ENCODE data around the gene FIZ1.
A peak's percentile ranks its signal among the peaks of the same experiment; 100 is the strongest.
"Not testable (repeated sequence)": the region's sequence is repeated elsewhere in the genome, so short reads cannot be mapped to it uniquely, and the experiment has no call there.

Gene FIZ1

DNA sequence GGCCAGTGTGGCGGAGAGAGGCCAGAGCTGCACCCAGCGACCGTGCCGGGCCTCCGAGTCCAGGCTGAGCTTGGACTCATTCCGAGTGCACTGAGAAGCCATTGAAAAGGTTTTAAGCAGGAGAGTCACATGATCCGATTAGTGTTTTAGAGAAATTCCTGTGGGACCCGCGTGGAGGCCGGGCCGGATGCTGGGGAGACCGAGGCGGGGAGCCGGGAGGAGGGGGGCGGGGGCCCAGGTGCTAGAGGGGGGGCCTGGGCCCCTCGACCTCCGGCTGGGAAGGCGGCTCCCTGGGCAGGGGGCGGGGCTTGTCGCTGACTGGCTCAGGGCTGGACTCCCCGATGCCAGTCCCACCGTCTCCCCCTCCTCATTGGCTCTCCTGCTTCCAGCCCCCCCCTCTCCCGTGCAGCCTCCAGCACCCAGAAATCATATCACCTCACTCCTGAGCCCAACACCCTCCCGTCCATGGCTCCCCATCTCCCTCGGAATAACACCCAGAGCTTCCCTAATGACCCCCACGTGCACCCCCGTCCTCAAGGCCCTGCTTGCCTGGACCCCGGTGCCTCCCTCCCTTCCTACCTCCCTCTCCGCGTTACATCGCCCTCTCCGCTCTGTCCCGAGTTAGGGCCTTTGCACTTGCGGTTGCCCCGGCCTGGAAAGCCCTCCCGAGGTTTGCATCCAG, 13.5 kb downstream of the FIZ1 start:
- DNase-seq (ENCODE audit: low read depth, low spot score): no peak
- no peak for TF ChIP-seq CTCF (IDR thresholded peaks at IDR 0.05; ENCODE audit: insufficient read depth, low read length, missing control alignments)
- POLR2A ChIA-PET: interaction anchor here (0.7 to 1.3 kb wide), 2 partner anchors 13 to 18 kb away, joined by 3 to 5 read pairs; partner anchors contain the start of gene FIZ1
- peak overlapping the region; percentile 47 for H3K4me3 ChIP-seq (ENCODE audit: low read depth, low read length)
- CTCF ChIA-PET: interaction anchor here (0.6 to 2.0 kb wide), 7 partner anchors 13 to 425 kb away, joined by 3 to 6 read pairs (median 5); partner anchors contain the start of gene ZNF865

GRCh38 chr19:55584871-55585270, 14.4 kb downstream of the FIZ1 start:
- no peak for TF ChIP-seq CTCF (IDR thresholded peaks at IDR 0.05; ENCODE audit: insufficient read depth, low read length, missing control alignments)
- no peak overlapping the region for H3K4me3 ChIP-seq (ENCODE audit: low read depth, low read length)
- POLR2A ChIA-PET: interaction anchor here (0.7 kb wide), 1 partner anchor 81 kb away, joined by 3 read pairs; no protein-coding TSS in a partner anchor
- DNase-seq (ENCODE audit: low read depth, low spot score): no peak
- CTCF ChIA-PET: interaction anchor here (0.8 to 2.0 kb wide), 6 partner anchors 22 to 425 kb away, joined by 3 to 6 read pairs (median 4); no protein-coding TSS in a partner anchor

DNA sequence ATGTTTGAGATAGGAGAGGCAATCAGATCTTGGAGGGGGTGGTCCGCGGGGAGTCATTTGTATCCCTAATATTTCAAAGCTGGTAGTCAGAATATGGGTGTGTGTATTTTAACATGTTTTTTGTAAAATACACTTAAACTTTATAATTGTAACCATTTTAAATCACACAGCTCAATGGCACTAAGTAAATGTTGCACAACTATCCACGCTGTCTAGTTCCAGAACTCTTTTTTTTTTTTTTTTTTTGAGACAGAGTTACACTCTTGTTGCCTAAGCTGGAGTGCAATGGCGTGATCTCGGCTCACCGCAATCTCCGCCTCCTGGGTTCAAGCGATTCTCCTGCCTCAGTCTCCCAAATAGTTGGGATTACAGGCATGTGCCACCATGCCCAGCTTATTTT, 15.4 kb downstream of the FIZ1 start:
- H3K4me3 ChIP-seq (ENCODE audit: low read depth, low read length); DNase-seq (ENCODE audit: low read depth, low spot score); POLR2A ChIA-PET: not testable (repeated sequence)
- CTCF ChIA-PET: interaction anchor here (0.9 to 2.0 kb wide), 5 partner anchors 13 to 116 kb away, joined by 3 to 6 read pairs (median 3); no protein-coding TSS in a partner anchor

DNA sequence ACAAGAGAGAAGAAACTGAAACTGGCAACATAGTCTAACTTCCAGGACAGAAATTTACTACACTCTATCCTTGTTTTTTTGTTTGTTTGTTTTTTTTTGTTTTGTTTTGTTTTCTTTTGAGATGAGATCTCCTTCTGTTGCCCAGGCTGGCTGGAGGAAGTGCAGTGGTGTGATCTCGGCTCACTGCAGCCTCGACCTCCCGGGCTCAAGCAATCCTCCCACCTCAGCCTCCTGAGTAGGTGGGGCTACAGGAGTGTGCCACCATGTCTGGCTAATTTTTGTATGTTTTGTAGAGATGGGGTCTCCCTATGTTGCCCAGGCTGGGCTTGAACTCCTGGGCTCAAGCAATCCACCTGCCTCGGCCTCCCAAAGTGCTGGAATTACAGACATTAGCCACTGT, 17.0 kb downstream of the FIZ1 start:
- CTCF ChIA-PET; POLR2A ChIA-PET; DNase-seq (ENCODE audit: low read depth, low spot score); H3K4me3 ChIP-seq (ENCODE audit: low read depth, low read length): not testable (repeated sequence)

- ChIA-PET CTCF (interaction anchor here (1.6 kb wide), 1 partner anchor 34 kb away, joined by 3 read pairs; no protein-coding TSS in a partner anchor), POLR2A (no interaction called here)
- H3K4me3 ChIP-seq (ENCODE audit: low read depth, low read length): no peak overlapping the region
- DNase-seq (ENCODE audit: low read depth, low spot score): no peak
- no peak for TF ChIP-seq CTCF (IDR thresholded peaks at IDR 0.05; ENCODE audit: insufficient read depth, low read length, missing control alignments)
Observed at GRCh38 chr19:55581823-55582223, 17.5 kb downstream of the FIZ1 start.

- DNase-seq (ENCODE audit: low read depth, low spot score): no peak
- no peak for TF ChIP-seq CTCF (IDR thresholded peaks at IDR 0.05; ENCODE audit: insufficient read depth, low read length, missing control alignments)
- CTCF ChIA-PET: interaction anchor here (0.8 to 1.6 kb wide), 4 partner anchors 25 to 113 kb away, joined by 3 read pairs; no protein-coding TSS in a partner anchor
Observed at GRCh38 chr19:55581145-55581822, 18.0 kb downstream of the FIZ1 start.

DNA sequence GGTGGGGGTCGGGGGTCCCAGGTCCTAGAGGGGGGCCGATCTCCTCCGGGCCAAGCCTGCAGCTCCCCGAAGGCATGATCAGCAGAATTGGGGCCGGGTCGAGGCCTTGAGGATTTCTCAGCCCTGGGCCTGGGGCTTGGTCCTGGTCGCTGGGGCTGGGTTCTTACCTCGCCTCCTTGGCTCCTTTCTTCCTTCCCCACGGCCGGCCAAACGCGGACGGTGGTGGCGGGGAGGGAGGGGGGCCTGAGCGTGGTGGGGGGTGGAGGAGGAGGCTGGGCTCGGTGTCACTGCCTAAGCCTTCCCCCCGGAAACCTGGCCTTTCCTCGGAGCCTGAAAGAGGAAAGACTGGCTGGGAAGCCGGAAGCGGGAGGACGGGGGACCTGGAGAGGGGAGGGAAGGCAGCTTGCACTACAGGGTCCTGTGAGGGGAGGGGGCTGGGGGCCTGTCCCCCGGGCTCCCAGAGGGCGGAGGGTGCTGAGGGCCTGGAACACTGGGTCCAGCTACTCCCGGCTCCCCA, 18.6 kb downstream of the FIZ1 start, which contains the start of gene ZNF579:
ZNF579 (minus strand) TSS at position 221 of the 517 bp plus-strand sequence. CDS start 1,209 bp downstream, outside the sequence.
- ChIA-PET CTCF (interaction anchor here (0.7 to 1.6 kb wide), 5 partner anchors 26 to 288 kb away, joined by 3 read pairs; no protein-coding TSS in a partner anchor), POLR2A (interaction anchor here (0.6 to 0.9 kb wide), 4 partner anchors 10 to 1132 kb away, joined by 3 read pairs; partner anchors contain the start of gene LENG8)
- DNase-seq (ENCODE audit: low read depth, low spot score): no peak
- H3K4me3 ChIP-seq (ENCODE audit: low read depth, low read length): peak within 1 kb of the TSS; percentile 96
- TF ChIP-seq CTCF (IDR thresholded peaks at IDR 0.05; ENCODE audit: insufficient read depth, low read length, missing control alignments): no peak

More at GRCh38 chr19:55581145-55581822, 18.0 kb downstream of the FIZ1 start:
- POLR2A ChIA-PET: interaction anchor here (0.6 to 0.9 kb wide), 2 partner anchors 11 to 25 kb away, joined by 3 read pairs; no protein-coding TSS in a partner anchor
- H3K4me3 ChIP-seq (ENCODE audit: low read depth, low read length): peak overlapping the region; percentile 96
